HFFc6 (cell line): ENCODE data around the gene CCDC192. TPM values are rescaled to one million over a fixed set of nuclear protein-coding genes. Genes with fewer than 3 reads are reported as not detected.
A peak's percentile ranks its signal among the peaks of the same experiment; 100 is the strongest.

Source experiments
- DNase-seq: peaks from one replicate; pipeline ENCODE4 v3.0.0-alpha.2; 2018
- H3K27ac Mint-ChIP-seq: 2 replicates; pipeline ENCODE4 v1.8.0; 2020; ENCODE audit warnings: mild to moderate bottlenecking, mixed read lengths
- H3K27me3 Mint-ChIP-seq: 2 replicates; pipeline ENCODE4 v1.8.0; 2021; ENCODE audit warnings: mild to moderate bottlenecking, moderate library complexity, mixed read lengths; ENCODE audit not compliant: insufficient read depth
- H3K36me3 Mint-ChIP-seq: 2 replicates; pipeline ENCODE4 v1.8.0; 2021; ENCODE audit warnings: low read depth, mixed read lengths
- H3K4me1 Mint-ChIP-seq: 2 replicates; pipeline ENCODE4 v1.8.0; 2020; ENCODE audit warnings: low read depth, mixed read lengths
- H3K4me3 Mint-ChIP-seq: 2 replicates; pipeline ENCODE4 v1.8.0; 2020; ENCODE audit warnings: mild to moderate bottlenecking, moderate library complexity, mixed read lengths
- H3K9me3 Mint-ChIP-seq: 2 replicates; pipeline ENCODE4 v1.8.0; 2020; ENCODE audit warnings: mild to moderate bottlenecking, mixed read lengths
- total RNA-seq, 6 experiments: library from RNA; stranded (reverse); fragmentation: NEBNext Ultra II Directional; extraction: Animal tissue kit (Norgen Biotek cat#: 25700); gene quantifications; 2 replicates in 1 of 6; 3 replicates in 5 of 6; pipeline ENCODE4 v1.2.3, GENCODE V29; 2021
- TF ChIP-seq, protein P1 (sequence below): fragments of 200-600 bp; sonication (generic); IDR thresholded peaks from 2 replicates; pipeline ENCODE4 v1.5.0; 2021; ENCODE audit warnings: antibody characterized with exemption, mild to moderate bottlenecking

The CCDC192 gene
- total RNA-seq, 6 experiments from 2014 or later = not detected

DNA sequence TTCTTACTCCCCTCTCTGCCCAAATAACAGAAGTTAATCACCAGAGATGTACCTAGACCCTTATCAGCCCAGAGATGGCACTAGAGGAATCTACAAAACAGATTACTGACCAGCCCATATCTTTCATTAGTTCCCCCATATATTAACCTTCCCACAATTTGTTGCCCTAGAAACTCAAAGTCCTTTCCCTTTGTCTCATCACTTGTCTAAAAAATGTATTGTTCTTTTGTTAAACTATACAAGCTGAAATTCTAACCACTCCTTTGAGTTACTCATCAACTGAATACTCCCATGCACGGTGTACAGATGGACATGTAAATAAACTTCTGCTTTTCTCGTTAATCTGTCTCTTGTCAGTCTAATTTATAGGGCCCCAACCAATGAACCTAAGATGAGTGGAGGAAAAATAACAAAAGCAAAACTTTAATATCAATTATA is 130.9 kb downstream of the CCDC192 start:
- DNase-seq = no peak
- H3K27ac Mint-ChIP-seq = no peak overlapping the region

DNA sequence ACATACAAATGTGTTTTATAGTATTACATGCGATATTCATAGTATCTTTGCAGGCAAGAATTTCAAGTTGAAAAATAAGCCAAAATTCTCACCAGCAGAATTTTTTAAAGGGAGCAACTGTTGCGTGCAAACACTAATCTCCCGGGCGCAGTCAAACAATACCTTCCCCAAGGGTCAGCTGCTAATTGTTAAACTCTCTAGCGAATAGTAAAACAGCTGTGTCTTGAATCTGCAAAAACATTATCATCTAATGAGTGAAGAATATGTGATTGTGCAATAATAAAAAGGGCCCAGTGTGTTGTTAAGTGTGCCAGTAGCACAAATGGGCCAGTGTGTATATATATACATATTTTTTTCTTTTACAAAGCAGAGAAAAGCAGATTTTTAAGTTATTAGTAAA is 131.4 kb downstream of the CCDC192 start:
- no peaks in the 10 kb centered on the region for H3K36me3 Mint-ChIP-seq
- DNase-seq = no peak
- no peak overlapping the region for H3K4me3 Mint-ChIP-seq
- H3K27me3 Mint-ChIP-seq = peaks cover 9% of the 10 kb centered on the region; the same call in 1 of the 2 replicates
- H3K9me3 Mint-ChIP-seq = no peaks in the 10 kb centered on the region
- TF ChIP-seq, protein P1, sequence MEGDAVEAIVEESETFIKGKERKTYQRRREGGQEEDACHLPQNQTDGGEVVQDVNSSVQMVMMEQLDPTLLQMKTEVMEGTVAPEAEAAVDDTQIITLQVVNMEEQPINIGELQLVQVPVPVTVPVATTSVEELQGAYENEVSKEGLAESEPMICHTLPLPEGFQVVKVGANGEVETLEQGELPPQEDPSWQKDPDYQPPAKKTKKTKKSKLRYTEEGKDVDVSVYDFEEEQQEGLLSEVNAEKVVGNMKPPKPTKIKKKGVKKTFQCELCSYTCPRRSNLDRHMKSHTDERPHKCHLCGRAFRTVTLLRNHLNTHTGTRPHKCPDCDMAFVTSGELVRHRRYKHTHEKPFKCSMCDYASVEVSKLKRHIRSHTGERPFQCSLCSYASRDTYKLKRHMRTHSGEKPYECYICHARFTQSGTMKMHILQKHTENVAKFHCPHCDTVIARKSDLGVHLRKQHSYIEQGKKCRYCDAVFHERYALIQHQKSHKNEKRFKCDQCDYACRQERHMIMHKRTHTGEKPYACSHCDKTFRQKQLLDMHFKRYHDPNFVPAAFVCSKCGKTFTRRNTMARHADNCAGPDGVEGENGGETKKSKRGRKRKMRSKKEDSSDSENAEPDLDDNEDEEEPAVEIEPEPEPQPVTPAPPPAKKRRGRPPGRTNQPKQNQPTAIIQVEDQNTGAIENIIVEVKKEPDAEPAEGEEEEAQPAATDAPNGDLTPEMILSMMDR = no peak
- H3K27ac Mint-ChIP-seq = no peak overlapping the region
- H3K4me1 Mint-ChIP-seq = peaks cover 14% of the 10 kb centered on the region

More for the DNA sequence above, 130.9 kb downstream of the CCDC192 start:
- Mint-ChIP-seq H3K4me1 (peaks cover 14% of the 10 kb centered on the region), H3K27me3 (peaks cover 9% of the 10 kb centered on the region; the same call in 1 of the 2 replicates), H3K4me3 (no peak overlapping the region), H3K9me3 (no peaks in the 10 kb centered on the region), H3K36me3 (no peaks in the 10 kb centered on the region)
- TF ChIP-seq, protein P1 = no peak

DNA sequence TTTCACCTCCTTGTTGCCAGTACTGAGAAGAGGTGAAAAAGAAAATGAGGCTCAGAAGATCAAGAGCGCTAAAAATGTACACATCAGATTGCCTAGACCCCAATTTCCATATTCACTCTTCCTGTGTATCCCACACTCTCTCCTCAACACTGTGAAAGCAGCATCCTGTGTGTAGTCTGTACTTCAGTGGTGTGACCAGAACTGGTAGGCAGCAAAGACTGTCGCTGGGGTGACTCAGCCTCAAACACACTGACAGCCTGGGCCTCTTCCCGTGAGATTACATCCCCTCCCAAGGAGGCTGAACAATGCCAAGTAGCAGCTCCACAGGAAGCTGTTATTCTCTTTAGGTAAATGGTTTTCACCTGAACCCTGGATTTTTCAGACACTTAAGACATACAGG is 135.5 kb downstream of the CCDC192 start:
- DNase-seq = peak; percentile 22
- no peak overlapping the region for H3K27ac Mint-ChIP-seq
- H3K9me3 Mint-ChIP-seq = no peaks in the 10 kb centered on the region
- TF ChIP-seq, protein P1 = no peak
- H3K4me3 Mint-ChIP-seq = no peak overlapping the region
- peaks cover 9% of the 10 kb centered on the region for H3K4me1 Mint-ChIP-seq
- H3K27me3 Mint-ChIP-seq = peaks cover 7% of the 10 kb centered on the region
- H3K36me3 Mint-ChIP-seq = no peaks in the 10 kb centered on the region

DNA sequence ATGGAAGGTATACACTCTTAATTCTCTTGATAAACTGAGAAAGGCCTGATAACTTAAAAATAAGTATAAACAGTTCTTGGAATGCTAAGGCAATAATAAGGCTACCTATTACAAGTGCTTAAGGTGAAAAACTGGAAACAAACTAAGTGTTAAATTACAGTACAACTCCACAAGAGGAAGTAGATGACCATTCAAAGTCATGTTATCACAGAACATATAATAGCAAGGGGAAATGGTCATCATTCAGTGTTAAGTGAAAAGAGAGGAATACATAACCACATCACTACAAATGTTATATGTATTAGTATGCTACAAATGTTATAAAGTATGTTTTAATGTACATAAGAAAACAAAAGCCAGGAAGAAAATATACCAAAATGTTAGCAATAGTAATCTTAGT is 135.9 kb downstream of the CCDC192 start:
- no peaks in the 10 kb centered on the region for H3K36me3 Mint-ChIP-seq
- H3K27ac Mint-ChIP-seq = no peak overlapping the region
- TF ChIP-seq, protein P1 = no peak
- no peak for DNase-seq
- peaks cover 7% of the 10 kb centered on the region for H3K27me3 Mint-ChIP-seq
- H3K4me1 Mint-ChIP-seq = peaks cover 9% of the 10 kb centered on the region
- no peak overlapping the region for H3K4me3 Mint-ChIP-seq
- no peaks in the 10 kb centered on the region for H3K9me3 Mint-ChIP-seq

DNA sequence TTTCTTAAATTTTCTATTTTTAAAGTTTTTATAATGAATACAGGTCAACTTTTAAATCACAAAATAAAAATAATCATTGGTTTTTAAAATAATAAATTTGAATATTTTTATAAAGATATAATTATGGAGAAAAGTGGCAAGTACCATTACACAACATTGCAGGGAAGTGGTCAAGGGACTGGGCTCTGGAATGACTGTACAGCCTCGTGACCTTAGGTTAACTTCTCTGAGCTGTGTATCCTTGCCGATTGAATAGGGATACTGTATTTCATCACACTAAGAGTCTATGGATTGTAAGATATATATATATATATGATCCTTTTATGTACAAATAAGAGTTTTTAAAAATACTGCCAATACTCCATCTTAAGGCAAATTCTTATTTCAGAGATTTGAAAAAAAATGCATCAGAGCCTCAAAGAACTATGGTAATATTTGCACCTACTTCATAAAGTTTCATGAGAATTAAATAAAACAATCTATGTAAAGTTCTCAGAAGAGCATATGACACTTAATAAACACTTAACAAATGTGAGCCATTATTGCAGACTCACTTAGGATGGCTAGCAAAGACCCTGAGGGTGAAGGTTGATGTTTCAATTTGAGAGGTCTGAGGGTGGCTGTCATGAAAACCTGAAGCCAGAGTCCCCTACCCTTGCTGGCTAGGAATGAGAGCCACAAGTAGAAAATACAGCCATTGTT is 136.5 kb downstream of the CCDC192 start:
- Mint-ChIP-seq H3K4me1 (peaks cover 9% of the 10 kb centered on the region), H3K4me3 (no peak overlapping the region), H3K27me3 (peaks cover 8% of the 10 kb centered on the region), H3K9me3 (no peaks in the 10 kb centered on the region), H3K27ac (no peak overlapping the region), H3K36me3 (no peaks in the 10 kb centered on the region)
- no peak for DNase-seq
- TF ChIP-seq, protein P1 = no peak
